ENCODE data around the gene PGLYRP4.

Gene PGLYRP4

GRCh38 chr1:153341431-153341934, 7.2 kb downstream of the PGLYRP4 start:
- Histone ChIP-seq H3K4me2 (ENCODE audit: low read depth, low read length, poor library complexity, severe bottlenecking) (no peak overlapping the region), H3K4me3 (ENCODE audit: low read length, poor library complexity, severe bottlenecking) (no peak overlapping the region)

GRCh38 chr1:153340356-153340755, 8.3 kb downstream of the PGLYRP4 start:
- Histone ChIP-seq H3K9me2 (replicated peaks; ENCODE audit: low read depth, low read length) (no peaks in the 10 kb centered on the region), H3K36me3 (ENCODE audit: insufficient read depth, low read length) (no peaks in the 10 kb centered on the region), H3K4me1 (ENCODE audit: insufficient read depth, low read length, poor library complexity, severe bottlenecking) (peaks cover 59% of the 10 kb centered on the region), H3K4me2 (ENCODE audit: low read depth, low read length, poor library complexity, severe bottlenecking) (peak overlapping the region; percentile 47), H3K79me2 (ENCODE audit: insufficient read depth, low read length) (no peaks in the 10 kb centered on the region), H3K4me3 (ENCODE audit: low read length, poor library complexity, severe bottlenecking) (no peak overlapping the region), H4K20me1 (ENCODE audit: insufficient read depth, low read length, poor library complexity, severe bottlenecking) (no peaks in the 10 kb centered on the region), H3K27me3 (ENCODE audit: insufficient read depth, low read length, poor library complexity, severe bottlenecking) (no peaks in the 10 kb centered on the region), H3K9me3 (ENCODE audit: insufficient read depth, low read depth, low read length) (no peaks in the 10 kb centered on the region), H3F3A (ENCODE audit: low read depth) (no peaks in the 10 kb centered on the region), H3K9ac (ENCODE audit: low read depth, low read length, poor library complexity, severe bottlenecking) (no peak overlapping the region), H2AFZ (ENCODE audit: low read length) (no peak overlapping the region)
- TF ChIP-seq, protein P1, sequence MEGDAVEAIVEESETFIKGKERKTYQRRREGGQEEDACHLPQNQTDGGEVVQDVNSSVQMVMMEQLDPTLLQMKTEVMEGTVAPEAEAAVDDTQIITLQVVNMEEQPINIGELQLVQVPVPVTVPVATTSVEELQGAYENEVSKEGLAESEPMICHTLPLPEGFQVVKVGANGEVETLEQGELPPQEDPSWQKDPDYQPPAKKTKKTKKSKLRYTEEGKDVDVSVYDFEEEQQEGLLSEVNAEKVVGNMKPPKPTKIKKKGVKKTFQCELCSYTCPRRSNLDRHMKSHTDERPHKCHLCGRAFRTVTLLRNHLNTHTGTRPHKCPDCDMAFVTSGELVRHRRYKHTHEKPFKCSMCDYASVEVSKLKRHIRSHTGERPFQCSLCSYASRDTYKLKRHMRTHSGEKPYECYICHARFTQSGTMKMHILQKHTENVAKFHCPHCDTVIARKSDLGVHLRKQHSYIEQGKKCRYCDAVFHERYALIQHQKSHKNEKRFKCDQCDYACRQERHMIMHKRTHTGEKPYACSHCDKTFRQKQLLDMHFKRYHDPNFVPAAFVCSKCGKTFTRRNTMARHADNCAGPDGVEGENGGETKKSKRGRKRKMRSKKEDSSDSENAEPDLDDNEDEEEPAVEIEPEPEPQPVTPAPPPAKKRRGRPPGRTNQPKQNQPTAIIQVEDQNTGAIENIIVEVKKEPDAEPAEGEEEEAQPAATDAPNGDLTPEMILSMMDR (conservative IDR thresholded peaks at IDR 0.05; ENCODE audit: low read length), result no peak

More at GRCh38 chr1:153341431-153341934, 7.2 kb downstream of the PGLYRP4 start:
- Histone ChIP-seq H2AFZ (ENCODE audit: low read length) (no peak overlapping the region), H3K27me3 (ENCODE audit: insufficient read depth, low read length, poor library complexity, severe bottlenecking) (no peaks in the 10 kb centered on the region), H4K20me1 (ENCODE audit: insufficient read depth, low read length, poor library complexity, severe bottlenecking) (no peaks in the 10 kb centered on the region), H3K36me3 (ENCODE audit: insufficient read depth, low read length) (no peaks in the 10 kb centered on the region), H3K9ac (ENCODE audit: low read depth, low read length, poor library complexity, severe bottlenecking) (no peak overlapping the region), H3K4me1 (ENCODE audit: insufficient read depth, low read length, poor library complexity, severe bottlenecking) (peaks cover 70% of the 10 kb centered on the region), H3K79me2 (ENCODE audit: insufficient read depth, low read length) (no peaks in the 10 kb centered on the region), H3K9me3 (ENCODE audit: insufficient read depth, low read depth, low read length) (no peaks in the 10 kb centered on the region), H3K9me2 (replicated peaks; ENCODE audit: low read depth, low read length) (no peaks in the 10 kb centered on the region), H3F3A (ENCODE audit: low read depth) (no peaks in the 10 kb centered on the region)
- no peak for TF ChIP-seq EZH2phosphoT487 (IDR thresholded peaks at IDR 0.05; ENCODE audit: borderline replicate concordance)
- TF ChIP-seq, protein P1 (conservative IDR thresholded peaks at IDR 0.05; ENCODE audit: low read length), result no peak

DNA sequence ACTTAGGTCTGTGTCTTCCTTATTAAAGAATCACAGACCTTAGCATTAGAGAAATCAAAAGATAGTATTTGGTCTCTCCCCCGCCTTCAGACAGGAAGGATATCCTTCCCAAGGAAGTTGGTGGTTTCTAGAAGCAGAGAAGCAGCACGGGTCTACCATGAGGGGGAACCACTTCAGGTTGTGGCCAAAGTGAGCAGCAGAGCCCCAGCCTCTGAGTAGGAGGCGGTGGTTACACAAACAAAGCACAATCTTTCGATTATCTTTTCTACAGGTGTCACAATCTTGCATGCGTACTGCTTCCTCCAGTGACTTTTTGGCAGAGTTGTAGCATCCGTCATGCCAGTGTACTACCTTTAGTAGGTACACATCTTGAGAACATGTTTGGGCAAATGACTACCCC, 8.8 kb downstream of the PGLYRP4 start:
- H2AFZ ChIP-seq (ENCODE audit: low read length), result no peak overlapping the region

More for the DNA sequence above, 8.8 kb downstream of the PGLYRP4 start:
- H3K36me3 ChIP-seq (ENCODE audit: insufficient read depth, low read length), result no peaks in the 10 kb centered on the region
- H3F3A ChIP-seq (ENCODE audit: low read depth), result no peaks in the 10 kb centered on the region
- no peaks in the 10 kb centered on the region for H3K27me3 ChIP-seq (ENCODE audit: insufficient read depth, low read length, poor library complexity, severe bottlenecking)
- no peaks in the 10 kb centered on the region for H3K9me2 ChIP-seq (replicated peaks; ENCODE audit: low read depth, low read length)
- no peak overlapping the region for H3K9ac ChIP-seq (ENCODE audit: low read depth, low read length, poor library complexity, severe bottlenecking)
- peak overlapping the region; percentile 19 for H3K4me3 ChIP-seq (ENCODE audit: low read length, poor library complexity, severe bottlenecking)
- H4K20me1 ChIP-seq (ENCODE audit: insufficient read depth, low read length, poor library complexity, severe bottlenecking), result no peaks in the 10 kb centered on the region
- H3K4me1 ChIP-seq (ENCODE audit: insufficient read depth, low read length, poor library complexity, severe bottlenecking), result peaks cover 53% of the 10 kb centered on the region
- peak overlapping the region; percentile 47 for H3K4me2 ChIP-seq (ENCODE audit: low read depth, low read length, poor library complexity, severe bottlenecking)
- no peak for TF ChIP-seq EZH2phosphoT487 (IDR thresholded peaks at IDR 0.05; ENCODE audit: borderline replicate concordance)
- TF ChIP-seq, protein P1 (conservative IDR thresholded peaks at IDR 0.05; ENCODE audit: low read length), result peak; percentile 33
- no peaks in the 10 kb centered on the region for H3K9me3 ChIP-seq (ENCODE audit: insufficient read depth, low read depth, low read length)
- H3K79me2 ChIP-seq (ENCODE audit: insufficient read depth, low read length), result no peaks in the 10 kb centered on the region
